Measurements from ENCODE around the gene DAPK1. TPM values are rescaled to one million over a fixed set of nuclear protein-coding genes. Genes with fewer than 3 reads are reported as not detected.
A peak's percentile ranks its signal among the peaks of the same experiment; 100 is the strongest.
"Not testable (repeated sequence)": the region's sequence is repeated elsewhere in the genome, so short reads cannot be mapped to it uniquely, and the experiment has no call there.

DAPK1 gene
- total and polyA plus RNA-seq, 2 donors: 12.1 to 79.2 TPM

DNA sequence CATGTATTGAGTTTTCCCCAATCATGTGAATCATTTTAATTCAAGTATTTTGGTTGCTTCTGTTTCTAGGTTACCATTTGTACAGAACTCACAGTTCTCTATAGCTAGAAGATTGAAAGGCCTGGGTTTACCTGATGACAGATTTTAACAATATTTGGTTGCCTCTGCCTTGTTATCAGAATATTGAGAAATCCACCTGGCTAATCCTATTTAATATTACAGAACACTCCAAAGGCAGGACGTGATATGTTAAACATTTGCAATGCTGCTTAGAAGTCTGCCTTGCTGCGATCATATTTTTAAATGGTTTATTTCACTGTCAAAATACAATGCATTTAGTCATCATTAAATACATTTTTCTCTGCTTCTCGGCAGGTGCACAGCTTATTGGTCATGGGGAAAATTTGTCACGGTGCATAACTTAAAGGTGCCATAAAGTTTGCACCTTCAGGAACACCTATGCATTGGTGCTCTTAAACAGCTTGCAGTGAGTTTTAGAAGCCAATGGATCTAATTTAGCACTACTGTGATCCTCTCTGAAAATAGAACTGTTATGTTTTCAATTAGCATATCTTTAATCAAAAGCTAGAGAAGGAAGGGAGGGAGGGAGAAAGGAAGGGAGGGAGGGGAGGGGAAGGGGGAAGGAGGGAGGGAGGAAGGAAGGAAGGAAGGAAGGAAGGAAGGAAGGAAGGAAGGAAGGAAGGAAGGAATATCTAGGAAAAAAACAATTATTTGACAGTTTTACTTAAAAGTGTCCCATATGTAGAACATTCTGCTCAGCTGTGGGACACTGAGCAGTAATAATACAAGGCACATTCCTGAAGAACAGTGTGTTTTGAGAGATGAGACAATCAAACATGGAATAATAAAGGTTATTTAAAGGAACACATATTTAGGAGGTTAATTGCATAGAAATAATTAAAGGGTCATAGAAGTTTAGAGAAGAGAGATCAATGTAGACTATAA is 15.5 kb upstream of the DAPK1 start:
- WGBS: 82% methylated on average over 4 of the region's 4 CpGs
- Histone ChIP-seq H3K27ac (ENCODE audit: low read depth) (no peak overlapping the region), H3K4me1 (ENCODE audit: insufficient read depth) (no peaks in the 10 kb centered on the region), H3K4me3 (ENCODE audit: low read depth, low read length) (no peak overlapping the region), H3K36me3 (ENCODE audit: insufficient read depth) (no peaks in the 10 kb centered on the region)
- no peak for DNase-seq (ENCODE audit: extremely low spot score)

DNA sequence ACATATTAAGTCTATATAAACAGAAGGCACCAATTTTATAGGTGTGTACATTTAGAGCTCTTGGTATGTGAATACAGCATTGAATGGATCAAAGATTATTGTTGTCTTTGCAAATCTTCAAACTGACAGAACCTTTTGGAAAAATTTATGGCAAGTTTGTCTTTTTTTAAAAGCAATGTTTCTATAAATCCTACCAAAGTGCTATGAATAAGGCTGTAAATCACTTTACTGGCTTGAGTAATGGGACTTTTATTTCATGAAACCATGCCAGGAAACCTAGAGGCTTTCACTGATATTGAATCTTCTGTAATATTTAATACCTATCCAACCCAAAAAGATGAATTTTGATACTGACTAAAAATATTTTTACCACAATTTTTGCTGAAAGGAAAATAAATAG is 7.4 kb upstream of the DAPK1 start:
- Histone ChIP-seq H3K4me1 (ENCODE audit: insufficient read depth) (no peaks in the 10 kb centered on the region), H3K27ac (ENCODE audit: low read depth) (no peak overlapping the region), H3K4me3 (ENCODE audit: low read depth, low read length) (no peak overlapping the region), H3K36me3 (ENCODE audit: insufficient read depth) (no peaks in the 10 kb centered on the region)
- no peak for DNase-seq (ENCODE audit: extremely low spot score)

DNA sequence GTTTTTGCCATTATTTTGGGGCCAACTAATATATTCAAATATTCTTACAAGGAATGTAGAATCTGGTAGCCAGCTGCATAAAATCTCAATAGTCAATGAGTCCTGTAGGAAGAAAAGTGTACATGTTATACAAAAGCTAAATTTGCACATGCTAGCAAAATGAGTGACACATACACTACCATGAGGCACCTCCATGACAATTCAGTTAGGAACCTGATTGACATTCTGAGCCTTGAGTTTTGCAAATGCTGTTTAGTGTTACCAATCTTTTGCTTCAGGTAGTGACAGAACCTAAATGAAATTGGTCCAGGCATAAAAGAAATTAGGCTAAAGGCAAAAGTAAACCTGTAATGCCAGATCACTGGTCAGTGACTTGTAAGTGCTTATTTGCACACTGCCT is 6.8 kb upstream of the DAPK1 start:
- Histone ChIP-seq H3K4me3 (ENCODE audit: low read depth, low read length) (no peak overlapping the region), H3K4me1 (ENCODE audit: insufficient read depth) (no peaks in the 10 kb centered on the region), H3K27ac (ENCODE audit: low read depth) (no peak overlapping the region), H3K36me3 (ENCODE audit: insufficient read depth) (no peaks in the 10 kb centered on the region)
- DNase-seq (ENCODE audit: extremely low spot score): no peak

DNA sequence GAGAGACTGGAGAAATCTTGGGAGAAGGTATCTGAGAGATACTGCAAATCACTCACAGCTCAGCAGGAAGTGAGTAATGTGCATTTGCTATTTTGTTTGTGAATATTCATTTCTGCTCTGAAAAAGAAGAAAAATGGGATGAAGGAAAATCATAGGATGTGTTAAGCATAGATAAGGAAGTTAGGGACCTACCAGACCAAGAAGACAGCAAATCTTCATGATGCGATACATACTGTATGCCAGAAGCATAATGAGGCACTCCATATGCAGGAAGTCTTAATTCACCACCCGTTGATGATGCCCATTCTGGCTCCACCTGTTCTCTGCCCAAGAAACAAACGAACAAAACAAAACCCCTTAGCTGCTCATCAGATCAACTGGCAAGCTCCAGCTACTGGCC is 6.1 kb upstream of the DAPK1 start:
- H3K36me3 ChIP-seq (ENCODE audit: insufficient read depth): no peaks in the 10 kb centered on the region
- H3K4me1 ChIP-seq (ENCODE audit: insufficient read depth): no peaks in the 10 kb centered on the region
- H3K4me3 ChIP-seq (ENCODE audit: low read depth, low read length): no peak overlapping the region
- no peak for DNase-seq (ENCODE audit: extremely low spot score)
- no peak overlapping the region for H3K27ac ChIP-seq (ENCODE audit: low read depth)
- 74% methylated on average over 3 of the region's 3 CpGs for WGBS

DNA sequence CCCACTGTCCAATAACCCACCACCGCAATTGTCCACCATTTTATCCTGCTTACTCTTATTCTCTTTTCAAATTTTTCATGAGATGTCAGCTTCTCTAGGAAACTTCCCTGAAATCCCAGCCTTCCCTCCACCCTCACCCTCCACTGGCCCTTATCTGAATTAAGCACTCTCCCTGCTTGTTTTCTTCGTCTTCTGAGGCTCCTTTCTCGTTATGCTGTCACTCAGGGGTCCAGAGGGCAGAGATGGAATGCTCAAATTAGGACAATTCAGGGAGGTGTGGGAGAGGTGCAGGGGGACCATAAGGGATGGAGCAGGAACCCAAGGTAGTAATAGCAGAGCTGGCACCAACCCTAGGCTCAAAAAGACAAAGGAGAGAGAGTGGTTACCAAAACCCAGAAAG is 5.0 kb upstream of the DAPK1 start:
- no peak for DNase-seq (ENCODE audit: extremely low spot score)
- 57% methylated on average over 3 of the region's 3 CpGs for WGBS
- Histone ChIP-seq H3K27ac (ENCODE audit: low read depth) (no peak overlapping the region), H3K36me3 (ENCODE audit: insufficient read depth) (no peaks in the 10 kb centered on the region), H3K4me3 (ENCODE audit: low read depth, low read length) (no peak overlapping the region), H3K4me1 (ENCODE audit: insufficient read depth) (no peaks in the 10 kb centered on the region)

DNA sequence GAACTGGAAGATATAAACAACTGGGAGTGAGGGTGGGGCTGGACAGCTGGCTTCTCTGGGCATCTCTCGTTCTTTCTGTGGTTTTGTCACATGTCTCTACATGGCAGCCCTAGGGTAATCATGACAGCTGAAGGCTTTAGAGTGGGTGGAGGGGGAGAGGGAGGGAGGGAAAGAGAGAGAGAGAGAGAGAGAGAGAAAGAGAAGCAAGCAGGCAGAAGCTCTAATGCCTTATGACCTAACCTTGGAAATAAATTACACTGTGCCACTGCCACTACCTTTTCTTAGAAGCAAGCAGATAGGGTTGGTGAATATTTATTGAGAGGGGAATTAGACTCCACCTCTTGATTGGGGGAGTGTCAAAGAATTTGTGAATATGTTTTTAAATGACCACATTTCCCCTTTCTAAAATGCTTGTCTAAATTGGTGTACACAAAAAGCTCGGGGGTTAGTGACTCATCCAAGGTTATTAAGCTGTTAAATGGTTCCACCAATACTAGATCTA is 2.6 kb upstream of the DAPK1 start:
- H3K27ac ChIP-seq (ENCODE audit: low read depth): no peak overlapping the region
- WGBS: 32% methylated on average over 2 of the region's 2 CpGs
- H3K4me3 ChIP-seq (ENCODE audit: low read depth, low read length): no peak overlapping the region
- H3K4me1 ChIP-seq (ENCODE audit: insufficient read depth): no peaks in the 10 kb centered on the region
- DNase-seq (ENCODE audit: extremely low spot score): no peak
- no peaks in the 10 kb centered on the region for H3K36me3 ChIP-seq (ENCODE audit: insufficient read depth)

DNA sequence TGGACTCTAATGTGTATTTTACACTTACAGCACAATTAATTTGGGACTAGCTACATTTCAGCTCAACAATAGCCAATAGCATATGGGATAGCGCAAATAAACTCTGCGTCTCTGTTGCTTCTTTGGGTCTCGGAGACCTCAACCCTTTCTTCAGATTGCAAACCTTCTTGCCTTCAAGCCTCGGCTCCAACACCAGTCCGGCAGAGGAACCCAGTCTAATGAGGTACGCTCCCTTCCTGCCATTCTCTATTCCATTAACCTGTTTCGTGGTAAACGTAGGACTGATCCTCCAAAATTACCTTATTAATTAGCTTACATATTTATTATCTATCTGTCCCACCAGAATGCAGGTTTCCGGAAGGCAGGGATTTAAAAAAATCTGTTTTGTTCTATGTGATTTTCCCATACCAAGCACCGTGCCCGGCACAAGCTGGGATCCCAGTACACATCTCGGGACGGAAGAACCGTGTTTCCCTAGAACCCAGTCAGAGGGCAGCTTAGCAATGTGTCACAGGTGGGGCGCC is 525 bp upstream of the DAPK1 start:
- no peaks in the 10 kb centered on the region for H3K4me1 ChIP-seq (ENCODE audit: insufficient read depth)
- no peak overlapping the region for H3K27ac ChIP-seq (ENCODE audit: low read depth)
- 20% methylated on average over 15 of the region's 15 CpGs for WGBS
- no peak for DNase-seq (ENCODE audit: extremely low spot score)
- H3K36me3 ChIP-seq (ENCODE audit: insufficient read depth): no peaks in the 10 kb centered on the region
- peak overlapping the region; percentile 60 for H3K4me3 ChIP-seq (ENCODE audit: low read depth, low read length)

DNA sequence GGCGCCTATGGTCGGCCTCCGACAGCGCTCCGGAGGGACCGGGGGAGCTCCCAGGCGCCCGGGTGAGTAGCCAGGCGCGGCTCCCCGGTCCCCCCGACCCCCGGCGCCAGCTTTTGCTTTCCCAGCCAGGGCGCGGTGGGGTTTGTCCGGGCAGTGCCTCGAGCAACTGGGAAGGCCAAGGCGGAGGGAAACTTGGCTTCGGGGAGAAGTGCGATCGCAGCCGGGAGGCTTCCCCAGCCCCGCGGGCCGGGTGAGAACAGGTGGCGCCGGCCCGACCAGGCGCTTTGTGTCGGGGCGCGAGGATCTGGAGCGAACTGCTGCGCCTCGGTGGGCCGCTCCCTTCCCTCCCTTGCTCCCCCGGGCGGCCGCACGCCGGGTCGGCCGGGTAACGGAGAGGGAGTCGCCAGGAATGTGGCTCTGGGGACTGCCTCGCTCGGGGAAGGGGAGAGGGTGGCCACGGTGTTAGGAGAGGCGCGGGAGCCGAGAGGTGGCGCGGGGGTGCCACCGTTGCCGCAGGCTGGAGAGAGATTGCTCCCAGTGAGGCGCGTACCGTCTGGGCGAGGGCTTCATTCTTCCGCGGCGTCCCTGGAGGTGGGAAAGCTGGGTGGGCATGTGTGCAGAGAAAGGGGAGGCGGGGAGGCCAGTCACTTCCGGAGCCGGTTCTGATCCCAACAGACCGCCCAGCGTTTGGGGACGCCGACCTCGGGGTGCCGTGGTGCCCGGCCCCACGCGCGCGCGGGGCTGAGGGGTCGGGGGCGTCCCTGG is 561 bp downstream of the DAPK1 start:
- 1% methylated on average over 80 of the region's 80 CpGs for WGBS
- no peaks in the 10 kb centered on the region for H3K36me3 ChIP-seq (ENCODE audit: insufficient read depth)
- no peak overlapping the region for H3K27ac ChIP-seq (ENCODE audit: low read depth)
- no peaks in the 10 kb centered on the region for H3K4me1 ChIP-seq (ENCODE audit: insufficient read depth)
- no peak for DNase-seq (ENCODE audit: extremely low spot score)
- H3K4me3 ChIP-seq (ENCODE audit: low read depth, low read length): peak overlapping the region; percentile 60

DNA sequence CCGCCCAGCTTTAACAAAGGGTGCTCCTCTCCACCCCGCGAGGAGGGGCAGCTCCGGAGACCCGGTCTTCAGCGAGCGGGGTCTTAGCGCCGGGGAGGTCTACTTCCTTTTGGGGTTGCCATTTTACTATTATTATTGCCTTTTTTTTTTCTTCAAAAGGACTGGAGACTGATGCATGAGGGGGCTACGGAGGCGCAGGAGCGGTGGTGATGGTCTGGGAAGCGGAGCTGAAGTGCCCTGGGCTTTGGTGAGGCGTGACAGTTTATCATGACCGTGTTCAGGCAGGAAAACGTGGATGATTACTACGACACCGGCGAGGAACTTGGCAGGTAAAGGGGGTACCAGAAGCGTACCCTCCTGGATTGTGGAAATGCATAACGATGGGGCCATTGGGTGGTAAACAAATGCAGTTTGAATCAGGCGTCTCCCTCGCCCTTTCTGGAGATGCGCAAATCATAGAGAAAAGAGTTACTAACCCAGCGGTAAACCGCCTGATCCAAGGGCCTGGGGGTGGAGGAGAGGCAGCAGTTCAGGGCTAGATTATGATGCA is 1.2 kb downstream of the DAPK1 start:
- WGBS: 21% methylated on average over 26 of the region's 26 CpGs
- Histone ChIP-seq H3K4me3 (ENCODE audit: low read depth, low read length) (peak overlapping the region; percentile 60), H3K27ac (ENCODE audit: low read depth) (no peak overlapping the region), H3K4me1 (ENCODE audit: insufficient read depth) (no peaks in the 10 kb centered on the region), H3K36me3 (ENCODE audit: insufficient read depth) (no peaks in the 10 kb centered on the region)
- DNase-seq (ENCODE audit: extremely low spot score): no peak

DNA sequence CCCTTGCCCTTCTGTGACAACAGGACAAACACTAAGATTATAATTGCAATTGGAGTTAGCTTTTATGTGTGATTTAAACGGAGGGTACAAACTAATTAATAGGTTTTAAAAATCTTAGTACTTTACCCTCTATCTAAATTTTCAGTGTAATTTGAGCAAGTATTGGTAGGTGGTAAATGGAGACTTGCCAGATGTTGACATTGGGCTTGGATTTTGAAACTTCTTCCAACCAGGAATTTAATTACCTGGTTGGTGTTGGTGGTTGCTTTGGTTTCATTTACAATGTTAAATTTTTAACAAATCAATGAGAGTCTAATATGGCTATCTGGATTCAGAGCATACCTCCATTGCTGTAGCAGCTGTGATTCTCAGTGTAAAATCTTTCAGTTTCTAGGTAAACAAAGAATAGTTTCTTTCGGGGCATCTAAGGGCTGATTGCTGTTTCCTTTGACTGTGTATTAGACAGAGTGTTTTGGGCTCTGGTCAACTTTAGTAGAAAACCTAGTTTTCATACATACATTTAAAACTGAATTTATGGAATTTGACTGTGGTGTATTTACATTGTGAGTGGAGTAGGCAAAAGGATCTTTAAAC is 1.9 kb downstream of the DAPK1 start:
- 43% methylated on average over 2 of the region's 2 CpGs for WGBS
- DNase-seq (ENCODE audit: extremely low spot score): no peak
- Histone ChIP-seq H3K36me3 (ENCODE audit: insufficient read depth) (no peaks in the 10 kb centered on the region), H3K4me3 (ENCODE audit: low read depth, low read length) (no peak overlapping the region), H3K4me1 (ENCODE audit: insufficient read depth) (no peaks in the 10 kb centered on the region), H3K27ac (ENCODE audit: low read depth) (no peak overlapping the region)

DNA sequence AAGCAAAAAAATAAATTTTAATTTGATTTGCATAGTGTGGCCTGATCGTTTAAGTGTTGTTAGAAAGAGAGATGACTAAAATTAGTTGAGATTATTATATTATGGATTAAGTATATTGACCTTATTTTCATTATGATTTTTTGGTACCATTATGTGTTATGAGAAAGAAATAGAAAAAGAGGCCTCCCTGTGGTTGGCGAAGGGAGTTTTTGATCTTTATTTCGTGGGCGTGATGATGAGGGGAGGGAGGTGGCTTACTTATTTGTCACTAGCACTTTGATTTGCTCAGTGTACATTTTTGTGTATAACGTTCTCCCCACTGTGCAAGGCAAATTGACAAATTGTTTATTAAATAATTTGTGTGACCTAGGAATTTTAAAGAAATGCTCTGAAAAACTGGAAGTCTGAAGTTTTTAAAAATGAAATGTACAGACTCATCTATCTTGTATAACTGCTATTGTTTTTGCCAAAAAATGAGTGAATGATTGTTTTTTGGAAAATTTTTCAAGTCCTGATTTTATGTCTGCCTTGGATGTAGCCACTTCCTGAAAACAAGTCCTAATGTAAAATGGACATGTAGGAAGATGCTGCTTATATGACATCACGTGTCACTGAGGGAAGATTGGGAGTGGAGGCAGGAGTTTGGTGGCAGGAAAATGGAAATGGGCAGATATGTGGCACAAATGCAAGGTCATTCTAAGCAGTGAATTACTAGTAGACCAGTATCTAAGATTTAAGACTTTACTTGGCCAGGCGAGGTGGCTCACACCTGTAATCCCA is 3.0 kb downstream of the DAPK1 start:
- WGBS: 64% methylated on average over 7 of the region's 7 CpGs
- H3K4me1 ChIP-seq (ENCODE audit: insufficient read depth): no peaks in the 10 kb centered on the region
- H3K36me3 ChIP-seq (ENCODE audit: insufficient read depth): no peaks in the 10 kb centered on the region
- no peak overlapping the region for H3K27ac ChIP-seq (ENCODE audit: low read depth)
- no peak overlapping the region for H3K4me3 ChIP-seq (ENCODE audit: low read depth, low read length)
- DNase-seq (ENCODE audit: extremely low spot score): no peak

DNA sequence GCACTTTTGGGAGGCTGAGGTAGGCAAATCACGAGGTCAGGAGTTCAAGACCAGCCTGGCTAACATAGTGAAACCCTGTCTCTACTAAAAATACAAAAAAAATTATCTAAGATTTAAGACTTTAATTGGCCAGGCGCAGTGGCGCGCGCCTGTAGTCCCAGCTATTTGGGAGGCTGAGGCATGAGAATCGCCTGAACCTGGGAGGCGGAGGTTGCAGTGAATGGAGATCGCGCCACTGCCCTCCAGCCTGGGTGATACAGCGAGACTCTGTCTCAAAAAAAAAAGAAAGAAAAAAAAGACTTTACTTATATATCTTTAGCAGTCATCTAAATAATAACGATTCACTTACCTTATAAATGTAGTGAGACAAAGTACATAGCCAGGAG is 3.6 kb downstream of the DAPK1 start:
- not testable (repeated sequence) for H3K4me1 ChIP-seq (ENCODE audit: insufficient read depth)
- WGBS: 89% methylated on average over 11 of the region's 11 CpGs

DNA sequence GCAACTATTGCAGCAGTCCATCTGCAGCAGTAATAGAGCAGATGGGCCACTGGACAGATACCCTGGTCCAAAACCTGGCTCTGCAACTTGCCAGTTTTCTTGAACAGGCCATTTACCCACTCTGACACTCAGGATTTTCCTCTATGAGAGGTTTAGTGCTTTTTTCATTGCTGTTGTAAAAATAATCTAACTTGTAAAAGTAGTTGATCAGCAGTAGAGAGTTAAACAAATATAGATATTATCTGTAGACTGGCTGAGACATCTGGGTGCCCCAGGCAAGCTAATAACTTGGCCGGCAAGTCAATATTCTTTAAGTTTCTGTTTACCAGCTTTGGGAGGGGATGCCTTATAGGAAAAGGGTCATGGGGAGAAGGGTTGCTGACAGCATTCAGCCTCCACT is 4.1 kb downstream of the DAPK1 start:
- no peak overlapping the region for H3K4me3 ChIP-seq (ENCODE audit: low read depth, low read length)
- 47% methylated on average over 1 of the region's 1 CpG for WGBS
- no peaks in the 10 kb centered on the region for H3K36me3 ChIP-seq (ENCODE audit: insufficient read depth)
- no peak overlapping the region for H3K27ac ChIP-seq (ENCODE audit: low read depth)
- H3K4me1 ChIP-seq (ENCODE audit: insufficient read depth): no peaks in the 10 kb centered on the region
- DNase-seq (ENCODE audit: extremely low spot score): no peak

More for the DNA sequence above, 3.6 kb downstream of the DAPK1 start:
- not testable (repeated sequence) for H3K4me3 ChIP-seq (ENCODE audit: low read depth, low read length); DNase-seq (ENCODE audit: extremely low spot score); H3K36me3 ChIP-seq (ENCODE audit: insufficient read depth); H3K27ac ChIP-seq (ENCODE audit: low read depth)

Measured in urinary bladder (tissue), 4 donors.